Right atrium auricular region (tissue), 2 donors: ENCODE measurements around the gene PKLR. TPM values are rescaled to one million over a fixed set of nuclear protein-coding genes. Genes with fewer than 3 reads are reported as not detected.
A peak's percentile ranks its signal among the peaks of the same experiment; 100 is the strongest.

ENCODE experiments used
- DNase-seq: peaks from one replicate; pipeline ENCODE4 v3.0.0-alpha.2; 2019; ENCODE audit warnings: low spot score
- H3K27ac ChIP-seq, 2 donors: fragments of 200-600 bp; sonication (generic); 1 replicate in 1 of 2; 2 replicates in 1 of 2; pipeline ENCODE4 v1.5.1; 2016 to 2019
- H3K27me3 ChIP-seq, 2 donors: fragments of 200-600 bp; sonication (generic); one replicate each; pipeline versions ENCODE4 v1.5.1 to v1.6.0; 2017 to 2019
- H3K36me3 ChIP-seq: fragments of 200-600 bp; sonication (generic); one replicate; pipeline ENCODE4 v1.5.1; 2016
- H3K4me1 ChIP-seq, 2 donors: fragments of 200-600 bp; sonication (generic); one replicate each; pipeline versions ENCODE4 v1.5.1 to v1.6.0; 2017 to 2019
- H3K4me3 ChIP-seq, 2 donors: fragments of 200-600 bp; sonication (generic); 1 replicate in 1 of 2; 2 replicates in 1 of 2; pipeline ENCODE4 v1.5.1; 2017 to 2019; ENCODE audit warnings: mild to moderate bottlenecking in 1 of 2, moderate library complexity in 1 of 2
- H3K9me3 ChIP-seq, 2 donors: fragments of 200-600 bp; sonication (generic); one replicate each; pipeline ENCODE4 v1.5.1; 2019
- CTCF ChIP-seq, 2 donors: fragments of 200-600 bp; sonication (generic); IDR thresholded peaks; one replicate each; pipeline ENCODE4 v1.5.1; 2019; ENCODE audit warnings: antibody characterized with exemption in 2 of 2
- total RNA-seq, 2 donors: library from RNA; depleted of rRNA; stranded (reverse); fragments of >200 nt; gene quantifications; one replicate each; pipeline ENCODE4 v1.1.0, GENCODE V29; 2016

Gene PKLR
- total RNA-seq, 2 donors from 2014 or later = not detected

DNA sequence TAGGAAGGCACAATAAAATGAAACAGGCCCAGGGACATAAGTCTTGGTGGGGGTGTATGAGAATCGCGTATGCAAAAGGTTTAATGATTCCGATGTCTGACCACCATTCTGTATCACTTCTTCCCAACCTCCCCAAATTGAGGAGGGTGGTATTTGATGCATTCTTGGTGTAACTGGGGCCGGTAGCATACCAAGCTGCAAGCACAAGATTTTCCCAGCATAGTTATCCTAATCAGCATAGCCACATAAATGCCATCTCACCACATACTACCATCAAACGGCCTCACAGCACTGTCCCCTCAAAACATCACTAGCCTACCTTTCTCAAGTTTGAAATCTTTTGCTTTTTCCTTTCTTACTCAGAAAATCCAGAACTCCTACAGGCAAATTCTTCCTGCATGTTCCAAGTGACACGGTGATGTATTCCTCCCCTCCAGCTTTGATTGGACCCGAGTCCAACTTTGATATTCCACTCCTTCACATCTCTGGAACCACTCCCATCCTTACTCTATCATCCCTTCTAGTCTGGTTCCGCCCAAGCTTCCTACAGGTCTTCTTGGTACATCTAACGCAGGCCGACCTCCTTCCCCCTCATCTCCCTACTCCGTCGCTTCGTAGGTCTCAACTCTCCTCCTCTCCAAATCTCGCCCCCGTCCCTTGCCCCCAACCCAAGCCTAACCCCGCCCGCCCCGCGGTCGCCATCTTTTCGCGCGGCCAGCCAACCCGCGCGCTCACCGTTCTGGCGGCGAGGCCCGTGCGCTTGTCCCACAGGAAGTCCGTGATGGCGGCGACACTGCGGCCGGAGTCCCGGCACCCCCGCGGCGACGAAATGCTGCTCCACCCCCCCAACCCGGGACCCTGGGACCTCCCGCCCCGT, 28.5 kb downstream of the PKLR start:
- H3K9me3 ChIP-seq = no peaks in the 10 kb centered on the region
- H3K27me3 ChIP-seq = no peaks in the 10 kb centered on the region
- H3K4me1 ChIP-seq = peaks cover 0 to 36% of the 10 kb centered on the region in 2 donors
- no peak for DNase-seq
- no peak for TF ChIP-seq CTCF (IDR thresholded peaks at IDR 0.05)
- peaks cover 33% of the 10 kb centered on the region for H3K36me3 ChIP-seq
- peak overlapping the region; percentile 96 to 99 for H3K27ac ChIP-seq
- H3K4me3 ChIP-seq = peak overlapping the region; percentile 77 to 94

DNA sequence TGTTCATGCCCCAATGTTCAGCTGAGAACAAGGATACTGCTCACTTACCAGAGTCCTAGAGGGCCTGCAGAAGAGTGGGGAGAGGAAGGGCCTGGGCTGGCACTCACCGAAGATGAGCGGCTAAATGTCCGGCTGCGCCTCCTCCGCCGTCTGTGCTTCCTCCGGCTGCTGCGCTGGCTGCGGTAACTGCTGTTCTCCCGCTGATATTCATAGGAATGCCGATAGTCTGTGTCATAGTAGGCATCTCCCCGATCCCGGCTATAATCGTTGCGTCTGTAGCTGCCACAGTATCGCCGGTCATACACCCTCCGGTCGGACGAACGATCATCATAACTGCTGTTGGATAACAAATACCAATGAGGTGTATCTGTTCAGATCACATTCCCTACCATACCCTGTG, 31.9 kb downstream of the PKLR start:
- Histone ChIP-seq H3K4me1 (peaks cover 0 to 34% of the 10 kb centered on the region in 2 donors), H3K36me3 (peaks cover 67% of the 10 kb centered on the region), H3K27ac (no peak overlapping the region), H3K9me3 (no peaks in the 10 kb centered on the region), H3K27me3 (no peaks in the 10 kb centered on the region), H3K4me3 (no peak overlapping the region)
- no peak for TF ChIP-seq CTCF (IDR thresholded peaks at IDR 0.05)
- no peak for DNase-seq

DNA sequence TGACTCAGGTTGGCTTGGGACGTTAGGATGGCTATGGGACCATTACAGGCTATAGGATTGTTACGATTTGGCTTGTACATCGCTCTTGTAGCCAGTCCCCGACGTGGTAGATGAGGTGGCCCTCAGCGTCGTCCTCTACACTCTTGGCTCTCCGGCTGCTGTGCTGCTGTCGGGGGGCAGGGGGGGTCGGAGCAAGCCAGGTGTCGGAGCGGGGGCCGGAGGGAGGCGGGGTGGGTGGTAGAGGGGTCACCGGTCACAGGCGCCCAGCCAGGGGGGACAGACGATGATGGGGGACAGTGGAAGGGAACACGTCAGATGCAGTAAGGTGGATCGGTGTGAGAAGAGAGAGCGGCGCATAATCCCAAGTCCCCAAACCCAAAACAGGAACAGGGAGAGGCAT, 32.6 kb downstream of the PKLR start:
- TF ChIP-seq CTCF (IDR thresholded peaks at IDR 0.05) = no peak
- peaks cover 0 to 30% of the 10 kb centered on the region in 2 donors for H3K4me1 ChIP-seq
- H3K4me3 ChIP-seq = no peak overlapping the region
- H3K9me3 ChIP-seq = no peaks in the 10 kb centered on the region
- H3K27ac ChIP-seq = no peak overlapping the region
- H3K27me3 ChIP-seq = no peaks in the 10 kb centered on the region
- no peak for DNase-seq
- H3K36me3 ChIP-seq = peaks cover 74% of the 10 kb centered on the region

DNA sequence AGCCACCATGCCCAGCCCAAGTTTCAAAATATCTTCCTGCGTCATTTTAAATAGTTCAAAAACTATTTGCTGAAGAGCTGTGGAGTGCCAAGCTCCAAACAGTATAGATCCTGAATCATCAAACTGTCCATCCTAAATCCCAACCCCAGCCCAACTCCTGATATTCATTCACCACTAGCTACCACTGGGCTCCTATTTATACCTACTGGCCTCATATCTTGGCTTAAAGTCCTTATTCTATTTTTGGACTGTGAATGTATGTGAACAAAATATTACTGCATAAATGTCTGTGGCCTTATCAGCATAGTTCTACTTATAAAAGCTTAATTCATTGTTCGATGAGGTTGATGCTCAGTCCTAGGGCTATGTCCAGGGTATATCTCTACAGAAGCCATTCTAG, 33.9 kb downstream of the PKLR start:
- no peaks in the 10 kb centered on the region for H3K9me3 ChIP-seq
- H3K27ac ChIP-seq = peak overlapping the region in 1 of 2 donors; percentile 30
- no peak for DNase-seq
- peaks cover 0 to 30% of the 10 kb centered on the region in 2 donors for H3K4me1 ChIP-seq
- H3K27me3 ChIP-seq = no peaks in the 10 kb centered on the region
- no peak overlapping the region for H3K4me3 ChIP-seq
- peaks cover 81% of the 10 kb centered on the region for H3K36me3 ChIP-seq
- TF ChIP-seq CTCF (IDR thresholded peaks at IDR 0.05) = no peak

GRCh38 chr1:155266553-155266952, 34.7 kb downstream of the PKLR start:
- DNase-seq = no peak
- H3K4me3 ChIP-seq = no peak overlapping the region
- peaks cover 81% of the 10 kb centered on the region for H3K36me3 ChIP-seq
- no peaks in the 10 kb centered on the region for H3K9me3 ChIP-seq
- H3K27me3 ChIP-seq = no peaks in the 10 kb centered on the region
- H3K4me1 ChIP-seq = peaks cover 0 to 25% of the 10 kb centered on the region in 2 donors
- TF ChIP-seq CTCF (IDR thresholded peaks at IDR 0.05) = no peak
- H3K27ac ChIP-seq = no peak overlapping the region
